Measurements from ENCODE around the gene TMA7B.

The TMA7B gene

DNA sequence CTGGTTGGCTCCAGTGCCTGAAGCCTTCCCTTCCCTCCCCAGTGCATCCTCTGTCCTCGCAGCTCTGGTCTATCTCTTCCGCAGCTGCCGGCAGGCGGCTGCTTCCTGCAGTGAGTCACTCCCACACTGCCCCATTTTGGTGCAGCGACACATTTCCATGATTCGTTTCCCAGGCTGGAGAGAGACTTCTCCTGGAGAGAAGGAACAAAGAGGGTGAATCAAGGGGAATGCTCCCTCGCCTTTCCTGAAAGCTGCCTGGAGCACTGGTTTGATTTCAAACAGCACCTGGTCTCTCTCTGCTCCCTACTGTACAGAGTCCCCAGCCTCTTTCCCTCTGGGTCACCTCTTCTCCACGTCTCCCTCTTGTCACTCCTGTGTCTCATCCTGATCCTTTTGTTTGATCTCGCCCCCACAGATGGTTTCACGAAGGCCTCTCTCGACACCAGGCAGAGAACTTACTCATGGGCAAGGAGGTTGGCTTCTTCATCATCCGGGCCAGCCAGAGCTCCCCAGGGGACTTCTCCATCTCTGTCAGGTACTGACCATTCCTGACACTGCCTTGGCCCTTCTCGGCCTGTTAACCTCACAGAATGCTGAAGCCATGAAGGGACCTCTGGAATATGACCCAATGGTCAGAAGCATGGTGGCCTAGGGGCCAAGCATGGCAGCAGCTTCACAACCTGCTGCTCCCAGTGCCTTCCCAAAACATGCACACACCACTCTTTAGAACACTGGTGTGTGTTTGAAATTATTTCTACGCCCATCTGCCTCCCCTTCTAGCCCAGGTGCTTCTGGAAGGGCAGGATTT lies at the start of gene TMA7B:
TSS of gene TMA7B (plus strand) at position 758 of the 808 bp plus-strand sequence. CDS start 3,978 bp downstream, outside the sequence.
- in situ Hi-C loops (cut with HindIII; ENCODE audit: low sequenced_read_pairs) = no loop called here

DNA sequence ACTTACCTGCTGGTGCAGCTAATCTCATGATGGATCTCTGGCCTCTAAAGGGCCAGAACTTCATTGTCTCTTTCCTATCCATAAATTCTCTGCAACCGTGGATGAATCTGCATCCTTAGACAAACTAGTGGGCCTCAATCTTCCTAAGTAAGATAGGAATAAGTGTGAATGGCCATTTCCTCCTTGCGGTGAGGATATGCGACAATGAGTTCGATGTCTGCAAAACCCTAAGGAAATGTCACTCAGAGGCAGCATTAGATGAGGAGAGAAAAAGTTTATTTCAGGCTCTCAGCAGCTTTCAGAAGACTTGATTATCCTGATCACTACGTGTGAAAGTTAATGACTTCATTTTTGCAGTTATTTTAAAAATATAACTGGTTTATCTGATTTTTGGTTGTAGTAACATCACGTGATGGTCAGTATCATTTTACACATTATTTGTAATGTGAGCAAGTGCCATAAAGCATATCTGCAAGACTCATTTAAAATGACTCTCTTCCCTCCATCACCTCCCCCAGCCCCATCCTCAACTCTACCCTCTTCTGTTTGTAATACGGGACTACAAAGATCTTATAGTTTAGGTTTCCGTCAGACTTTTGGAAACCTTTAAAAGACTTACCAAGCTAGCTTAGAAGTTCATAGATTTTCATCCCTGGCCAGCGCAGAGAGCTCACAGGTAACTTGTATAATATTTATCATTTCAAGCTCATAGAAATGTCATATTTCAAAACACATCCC lies 49.2 kb upstream of the TMA7B start:
- in situ Hi-C loops (cut with HindIII; ENCODE audit: low sequenced_read_pairs) = no loop called here

DNA sequence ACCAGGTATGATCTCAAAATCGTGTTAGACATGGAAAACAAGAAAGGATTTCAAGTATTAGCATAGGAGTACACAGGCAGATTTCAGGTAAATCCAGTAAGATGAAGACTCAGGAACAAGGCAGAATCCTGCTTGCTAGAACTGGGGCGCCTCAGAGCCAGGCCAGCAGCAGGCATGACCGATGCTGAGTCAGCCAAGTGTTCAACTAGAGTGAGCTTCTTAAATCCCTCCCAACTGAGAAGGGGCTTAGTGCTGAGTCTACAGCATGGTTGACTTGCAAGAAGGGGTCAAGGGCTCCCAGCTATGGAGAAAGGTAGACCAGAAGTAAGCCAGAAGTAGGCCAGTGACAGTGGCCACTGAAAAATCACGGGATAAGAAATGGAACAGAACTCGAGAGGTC lies 46.9 kb upstream of the TMA7B start:
- in situ Hi-C loops (cut with HindIII; ENCODE audit: low sequenced_read_pairs) = no loop called here

DNA sequence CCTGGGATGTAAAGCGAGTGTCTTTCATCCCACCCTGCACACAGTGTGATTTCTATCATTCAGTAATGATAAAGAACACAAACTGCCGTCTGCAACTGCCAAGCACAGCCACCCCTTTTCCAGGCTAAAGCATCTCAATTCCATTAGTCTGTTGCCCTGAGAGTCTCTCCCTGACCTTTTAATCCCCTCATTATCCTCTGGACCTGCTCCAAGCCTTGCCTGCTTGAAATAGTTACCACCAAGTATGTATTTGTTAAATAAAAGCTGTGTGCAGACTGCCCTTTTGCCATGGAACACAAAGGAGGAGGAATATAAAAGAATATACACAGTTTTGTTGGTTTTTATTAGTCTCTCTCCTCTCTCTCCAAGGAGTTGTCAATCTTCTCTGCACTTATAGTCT lies 46.3 kb upstream of the TMA7B start:
- in situ Hi-C loops (cut with HindIII; ENCODE audit: low sequenced_read_pairs) = no loop called here

DNA sequence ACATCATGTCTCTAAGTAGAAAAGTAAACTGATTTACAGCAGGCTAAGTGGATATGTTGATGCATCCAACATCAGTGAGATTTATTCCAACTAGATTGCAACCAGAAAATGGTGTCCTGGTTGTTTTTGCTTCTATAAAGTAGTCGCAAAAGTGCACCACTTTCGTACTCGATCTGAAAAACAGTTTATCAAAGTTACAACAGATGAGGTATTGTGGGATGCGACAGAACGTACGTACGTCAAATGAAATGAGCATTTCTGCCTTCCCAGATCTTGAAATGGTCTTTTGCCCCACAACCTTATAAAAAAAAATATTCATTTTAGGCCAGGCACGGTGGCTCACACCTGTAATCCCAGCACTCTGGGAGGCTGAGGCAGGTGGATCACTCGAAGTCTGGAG lies 45.6 kb upstream of the TMA7B start:
- in situ Hi-C loops (cut with HindIII; ENCODE audit: low sequenced_read_pairs) = no loop called here

DNA sequence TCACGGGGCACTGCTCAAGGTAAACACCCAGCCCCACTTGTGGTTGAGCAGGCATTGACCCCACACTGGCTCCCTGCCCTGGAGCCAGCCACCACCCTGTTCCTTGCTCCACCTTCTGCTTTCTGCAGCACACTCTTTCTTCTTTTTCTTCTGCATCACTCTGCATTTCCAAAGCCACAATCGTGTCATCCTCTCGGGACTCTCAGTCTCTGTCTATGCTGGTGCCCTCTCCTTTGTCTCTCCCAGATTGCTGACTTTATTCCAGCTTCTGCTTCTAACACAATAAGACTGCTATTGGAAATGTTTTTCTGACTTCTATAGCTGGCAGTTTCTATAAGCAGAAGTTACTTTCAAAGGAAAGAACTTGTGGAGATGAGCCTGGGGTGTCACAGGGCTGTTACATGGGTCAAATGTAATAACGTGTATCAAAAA lies 44.9 kb upstream of the TMA7B start:
- in situ Hi-C loops (cut with HindIII; ENCODE audit: low sequenced_read_pairs) = no loop called here

DNA sequence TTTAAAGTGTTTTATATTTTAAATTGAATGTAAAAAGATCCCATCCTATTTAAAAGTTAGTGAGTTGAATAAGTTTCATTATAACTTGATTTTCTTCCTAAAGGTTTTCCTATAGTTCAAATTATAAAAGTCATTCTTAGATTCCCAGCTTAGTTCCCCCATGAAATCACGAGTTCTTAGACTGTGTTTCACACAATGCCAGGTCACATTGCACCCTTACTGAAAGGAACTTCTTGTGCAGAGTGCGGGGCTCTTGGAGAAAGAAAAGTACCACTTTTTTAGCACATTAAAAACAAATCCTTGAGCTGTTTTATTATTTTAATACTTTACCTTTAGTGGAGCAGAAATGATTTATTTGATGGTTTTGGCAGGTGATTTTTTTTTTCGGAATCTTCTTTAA lies 43.7 kb upstream of the TMA7B start:
- in situ Hi-C loops (cut with HindIII; ENCODE audit: low sequenced_read_pairs) = no loop called here

DNA sequence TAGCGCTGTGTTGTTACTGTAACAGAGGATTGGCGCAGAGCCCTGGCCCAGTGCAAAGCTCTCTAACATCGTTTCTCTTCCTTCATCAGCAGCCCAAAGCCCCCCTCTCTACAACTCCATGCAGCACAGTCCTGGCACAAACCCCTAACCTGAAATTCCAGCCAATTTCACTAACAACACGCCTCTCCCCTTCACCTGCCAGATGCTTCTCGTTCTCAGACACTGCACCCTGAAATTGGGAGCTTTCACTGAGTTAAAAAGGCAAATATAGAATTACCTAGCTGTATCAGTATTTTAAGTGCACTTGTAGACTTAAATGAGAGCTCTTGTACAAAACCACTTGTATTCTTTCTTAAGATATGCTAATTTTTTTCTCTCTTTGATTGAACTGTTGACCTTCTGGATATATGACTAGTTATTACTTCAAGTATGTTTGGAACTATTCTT lies 43.0 kb upstream of the TMA7B start:
- in situ Hi-C loops (cut with HindIII; ENCODE audit: low sequenced_read_pairs) = no loop called here

DNA sequence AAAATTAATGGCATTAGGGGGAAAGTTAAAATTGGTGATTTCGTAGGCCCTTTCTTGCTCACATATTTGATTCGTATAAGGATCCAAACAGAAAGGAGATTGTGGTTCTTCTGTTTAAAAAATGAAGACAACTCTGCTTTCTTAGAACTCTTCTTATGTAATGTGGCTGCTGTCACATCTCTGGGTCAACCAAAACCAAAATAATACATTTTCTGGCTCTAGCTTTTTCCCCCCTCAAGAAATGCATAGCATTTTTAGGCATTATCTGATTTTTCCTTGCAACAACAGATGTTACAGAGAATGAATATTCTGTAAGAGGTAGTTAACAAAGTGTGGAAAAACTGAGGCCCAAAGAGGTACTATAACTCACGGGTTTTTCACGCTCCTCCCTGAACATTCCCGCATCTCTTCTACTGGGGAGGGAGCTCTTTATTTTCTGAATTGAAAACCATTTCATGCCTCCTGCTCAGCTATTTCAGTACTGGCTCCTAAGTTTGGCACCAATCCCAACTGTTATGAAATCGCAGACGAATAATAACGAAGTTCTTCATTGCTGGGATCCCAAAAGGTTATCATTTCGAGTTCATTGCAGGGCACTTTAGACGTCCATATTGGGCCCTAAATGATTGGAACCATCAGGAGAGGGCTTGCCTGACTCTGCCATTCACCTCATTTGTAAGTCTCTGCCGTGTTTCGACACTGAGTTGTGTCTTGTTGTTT lies 42.3 kb upstream of the TMA7B start:
- in situ Hi-C loops (cut with HindIII; ENCODE audit: low sequenced_read_pairs) = no loop called here

DNA sequence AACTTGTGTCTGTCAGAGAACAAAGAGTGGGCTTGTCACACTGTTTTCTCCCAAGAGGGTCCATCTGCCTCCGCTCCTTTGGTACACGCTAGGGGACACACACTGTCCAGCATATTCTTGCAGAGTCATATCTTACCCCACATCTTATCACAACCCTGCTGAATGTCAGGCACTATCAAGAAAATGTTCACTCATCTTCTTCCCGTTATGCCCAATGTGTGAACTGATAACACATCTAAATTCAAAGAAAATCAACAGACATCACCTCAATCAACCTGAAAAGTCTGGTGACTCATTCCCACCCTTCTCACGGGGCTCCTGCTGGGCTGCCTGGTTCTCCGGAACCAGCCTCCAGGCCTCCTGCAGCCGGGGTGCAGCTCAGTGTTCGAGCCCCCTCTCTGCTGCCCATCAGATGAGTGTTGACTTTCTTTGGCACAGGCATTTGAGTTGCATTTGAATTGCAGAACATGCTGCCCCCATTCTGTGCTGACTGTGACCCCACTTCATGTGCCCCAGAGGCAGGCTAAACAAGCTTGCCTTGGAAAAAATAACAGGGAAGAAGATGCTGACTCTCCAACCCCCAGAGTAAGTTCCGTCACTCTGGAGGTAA lies 40.0 kb upstream of the TMA7B start:
- in situ Hi-C loops (cut with HindIII; ENCODE audit: low sequenced_read_pairs) = no loop called here

DNA sequence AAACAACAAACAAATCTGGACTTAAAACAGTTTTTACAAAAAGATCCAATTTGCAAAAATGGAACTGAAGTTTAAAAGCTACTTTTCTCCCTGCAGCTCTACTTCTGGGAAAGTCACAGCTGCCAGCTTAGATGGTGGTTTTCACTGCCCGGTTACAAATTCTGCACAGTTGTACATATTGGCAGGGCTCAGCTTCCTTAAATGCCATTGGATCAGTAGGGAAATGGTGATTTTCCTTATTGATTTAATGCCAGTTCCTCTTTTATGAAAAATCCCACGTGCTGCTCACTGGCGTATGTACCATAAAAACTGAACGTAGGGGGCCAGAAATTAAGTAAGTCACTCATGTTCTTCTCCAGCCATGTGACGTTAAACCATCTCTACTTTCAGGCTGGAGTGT lies 36.5 kb upstream of the TMA7B start:
- in situ Hi-C loops (cut with HindIII; ENCODE audit: low sequenced_read_pairs) = no loop called here

DNA sequence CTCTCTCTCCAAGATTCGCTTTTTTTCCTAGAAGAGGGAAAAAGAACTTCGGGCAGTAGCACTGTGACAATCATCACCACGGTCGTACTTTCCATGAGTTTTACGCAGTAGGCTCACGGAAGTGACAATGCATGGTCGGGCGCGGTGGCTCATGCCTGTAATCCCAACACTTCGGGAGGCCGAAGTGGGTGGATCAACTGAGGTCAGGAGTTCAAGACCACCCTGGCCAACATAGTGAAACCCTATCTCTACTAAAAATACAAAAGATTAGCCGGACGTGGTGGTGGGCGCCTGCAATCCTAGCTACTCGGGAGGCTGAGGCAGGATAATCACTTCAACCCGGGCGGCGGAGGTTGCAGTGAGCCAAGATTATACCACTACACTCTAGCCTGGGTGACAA lies 35.9 kb upstream of the TMA7B start:
- in situ Hi-C loops (cut with HindIII; ENCODE audit: low sequenced_read_pairs) = no loop called here

DNA sequence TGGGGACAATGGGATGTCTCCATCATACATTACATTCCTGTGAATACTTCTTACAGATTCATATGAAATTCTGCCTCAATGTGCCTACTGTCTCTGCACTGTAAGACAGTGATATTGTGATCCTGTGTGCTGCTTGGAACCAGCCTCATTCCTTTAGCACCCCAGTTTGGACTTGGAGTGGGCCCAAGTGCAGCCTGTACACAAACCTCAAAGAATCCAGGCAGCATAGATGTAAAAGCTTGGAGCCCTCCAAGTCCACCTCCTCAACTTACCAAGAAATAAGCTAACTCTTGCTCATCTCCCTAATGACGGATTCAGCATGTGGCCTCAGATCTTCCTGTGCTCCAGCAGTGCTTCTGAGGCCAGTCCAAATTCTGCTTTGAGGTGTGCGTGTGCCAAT lies 34.9 kb upstream of the TMA7B start:
- in situ Hi-C loops (cut with HindIII; ENCODE audit: low sequenced_read_pairs) = no loop called here

DNA sequence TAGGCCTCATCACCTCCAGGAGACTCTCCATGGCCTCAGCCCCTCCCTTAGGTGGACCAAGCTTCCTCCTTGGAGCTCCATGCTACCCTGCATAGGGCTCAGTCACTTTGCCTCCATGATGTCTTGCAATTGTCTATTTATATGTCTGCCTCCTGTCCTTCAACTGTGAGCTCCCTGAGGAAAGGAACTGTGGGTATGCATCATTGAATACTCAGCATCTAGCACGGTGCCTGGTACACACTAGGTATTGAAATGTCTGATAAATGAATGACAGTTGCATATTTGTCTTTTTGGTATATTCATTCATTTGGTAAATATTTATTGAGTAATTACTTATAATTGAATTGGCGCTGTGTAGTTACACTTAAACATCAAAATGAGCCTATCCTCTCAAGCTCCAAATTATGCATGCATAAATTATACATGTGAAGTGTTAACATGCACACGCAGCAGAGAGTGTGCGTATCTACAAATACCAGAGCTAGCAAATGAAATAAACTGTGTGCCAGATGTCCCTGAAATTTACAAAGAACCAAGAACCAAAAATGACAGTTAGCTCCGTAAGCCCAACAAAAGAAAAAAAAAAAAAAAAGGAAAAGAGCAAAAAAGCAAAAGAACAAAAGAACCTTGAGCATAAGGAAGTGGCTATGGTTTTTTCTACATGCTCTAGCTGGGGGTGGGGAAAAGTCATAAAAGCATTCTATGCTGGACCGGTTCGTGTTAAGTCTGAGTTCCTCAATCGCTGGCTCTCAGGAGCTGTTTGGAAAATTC lies 34.1 kb upstream of the TMA7B start:
- in situ Hi-C loops (cut with HindIII; ENCODE audit: low sequenced_read_pairs) = no loop called here

DNA sequence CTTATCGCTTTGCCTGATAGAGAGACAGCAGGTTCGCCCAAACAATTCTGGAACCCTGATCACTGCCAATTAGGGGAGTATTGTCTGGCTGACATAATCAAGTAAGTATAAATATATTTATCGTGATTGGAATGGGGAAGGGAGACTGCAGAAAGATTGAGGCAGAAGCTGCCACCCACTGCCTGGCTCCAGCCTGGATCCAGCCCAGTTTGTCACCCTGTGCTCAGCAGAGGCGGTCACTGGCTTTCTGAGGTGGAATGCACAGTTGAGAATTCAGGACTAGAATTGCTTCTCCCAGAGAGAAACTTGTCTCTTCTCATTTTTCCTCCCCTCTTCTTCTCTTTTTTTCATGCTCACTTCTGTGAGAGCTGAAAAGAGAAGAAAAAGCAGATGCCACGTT lies 33.4 kb upstream of the TMA7B start:
- in situ Hi-C loops (cut with HindIII; ENCODE audit: low sequenced_read_pairs) = no loop called here

DNA sequence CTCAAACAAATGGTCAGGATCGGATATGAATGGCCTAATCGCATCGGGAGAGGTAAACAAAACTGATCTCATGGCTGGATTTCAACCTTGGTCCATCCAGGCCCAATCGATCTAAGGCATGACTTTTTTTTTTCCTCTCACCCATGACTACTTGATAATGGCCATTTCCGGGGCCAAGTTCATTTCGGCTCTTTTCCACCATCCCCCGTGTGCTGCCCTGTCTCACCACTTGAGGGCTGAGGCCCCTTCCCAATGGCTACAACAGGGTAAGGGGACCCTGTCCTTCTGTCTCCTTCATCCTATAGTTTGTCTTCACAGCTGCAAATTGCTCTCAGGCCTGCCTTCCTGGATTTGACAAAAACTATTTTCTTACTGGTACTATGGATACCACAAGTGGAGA lies 32.7 kb upstream of the TMA7B start:
- in situ Hi-C loops (cut with HindIII; ENCODE audit: low sequenced_read_pairs) = no loop called here

DNA sequence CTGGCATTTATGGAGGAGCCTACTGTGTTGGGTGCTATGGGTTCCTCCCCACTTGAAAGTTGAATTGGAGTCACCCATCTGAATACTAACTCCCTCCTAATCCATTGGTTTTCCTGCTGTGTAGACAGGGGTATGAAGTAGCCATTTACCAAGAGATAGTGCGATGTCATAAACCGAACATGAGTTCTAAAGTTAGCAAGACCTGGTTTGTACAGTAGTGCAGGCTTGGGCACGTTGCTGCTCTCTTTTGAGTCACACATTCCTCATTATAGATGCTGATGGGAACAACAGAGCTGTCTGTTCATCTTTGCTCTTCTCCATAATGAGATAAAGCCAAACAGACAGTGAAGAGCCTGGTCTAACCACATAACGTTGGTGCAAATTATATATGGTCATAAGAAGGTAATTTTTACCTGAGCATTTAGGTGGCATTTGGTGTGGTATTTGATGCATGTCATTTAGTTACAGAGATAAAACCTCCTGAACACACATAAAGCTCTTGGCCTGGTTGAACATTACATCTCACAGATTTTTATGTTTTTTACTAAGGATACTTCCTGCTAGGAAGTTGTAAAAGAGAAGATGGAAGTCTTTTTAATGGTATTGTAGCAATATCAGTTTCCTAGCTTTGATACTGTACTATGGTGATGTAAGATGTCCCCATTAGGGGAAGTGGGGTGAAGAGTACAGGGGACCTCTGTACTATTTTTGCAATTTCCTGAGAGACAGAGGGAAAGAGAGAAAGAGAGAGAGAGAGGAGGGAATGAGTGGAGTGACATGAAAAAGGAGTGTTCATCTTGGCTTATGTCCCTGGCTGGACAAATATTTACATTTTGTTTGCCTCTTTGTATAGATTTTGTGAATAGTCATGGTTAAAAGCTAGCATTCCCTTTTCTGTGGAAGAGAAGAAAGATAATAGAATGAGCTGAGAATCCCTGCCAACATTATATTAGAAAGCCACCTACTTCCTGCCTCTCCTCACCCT lies 31.4 kb upstream of the TMA7B start:
- in situ Hi-C loops (cut with HindIII; ENCODE audit: low sequenced_read_pairs) = no loop called here

DNA sequence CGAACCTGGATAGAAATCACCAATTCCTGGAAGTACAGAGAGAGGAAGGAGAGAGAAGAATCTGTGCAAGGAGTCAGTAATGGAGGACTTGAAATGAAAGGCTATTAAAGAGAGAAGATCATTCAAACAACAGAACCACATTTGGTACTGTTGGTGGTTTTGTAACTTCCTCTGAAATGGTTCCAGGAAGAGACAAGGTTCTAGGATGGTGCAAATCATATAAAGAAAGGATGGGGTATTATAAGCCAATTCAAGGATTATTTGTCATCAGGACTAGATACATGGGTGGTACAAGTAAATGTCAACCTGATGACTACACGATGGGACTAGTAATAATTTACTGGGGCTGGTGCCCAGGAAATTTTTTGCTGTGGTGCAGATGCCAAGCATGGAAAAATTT lies 28.9 kb upstream of the TMA7B start:
- in situ Hi-C loops (cut with HindIII; ENCODE audit: low sequenced_read_pairs) = loop anchor here (5.0 kb wide), 1 partner anchor 74 kb away; no protein-coding TSS in a partner anchor

DNA sequence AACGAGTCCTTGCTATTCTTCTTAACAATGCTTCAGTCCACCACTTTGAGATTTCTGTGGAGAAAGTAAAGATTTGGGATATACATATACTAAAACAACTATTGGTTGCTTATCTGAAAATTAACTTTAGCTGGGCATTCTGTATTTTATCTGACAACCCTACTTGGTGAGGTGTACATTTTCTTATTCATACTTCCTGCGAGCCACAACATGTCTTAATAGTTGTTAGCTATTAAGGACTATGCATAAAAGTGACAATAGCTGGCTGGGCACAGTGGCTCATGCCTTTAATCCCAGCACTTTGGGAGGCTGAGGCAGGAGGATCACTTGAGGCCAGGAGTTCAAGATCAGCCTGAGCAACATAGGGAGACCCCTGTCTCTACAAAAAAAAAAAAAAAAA lies 28.0 kb upstream of the TMA7B start:
- in situ Hi-C loops (cut with HindIII; ENCODE audit: low sequenced_read_pairs) = loop anchor here (5.0 kb wide), 1 partner anchor 75 kb away; no protein-coding TSS in a partner anchor

All from DLD1 (cell line).